DLD1 (cell line): ENCODE measurements around the gene ARVCF.

Source experiments
- in situ Hi-C: cut with HindIII; loops from 2 replicates; pipeline ENCODE4 v1.10.0; 2017; ENCODE audit warnings: low sequenced_read_pairs

The ARVCF gene

GRCh38 chr22:20054034-20054427 lies 37.4 kb upstream of the ARVCF start:
- in situ Hi-C loops, result no loop called here

DNA sequence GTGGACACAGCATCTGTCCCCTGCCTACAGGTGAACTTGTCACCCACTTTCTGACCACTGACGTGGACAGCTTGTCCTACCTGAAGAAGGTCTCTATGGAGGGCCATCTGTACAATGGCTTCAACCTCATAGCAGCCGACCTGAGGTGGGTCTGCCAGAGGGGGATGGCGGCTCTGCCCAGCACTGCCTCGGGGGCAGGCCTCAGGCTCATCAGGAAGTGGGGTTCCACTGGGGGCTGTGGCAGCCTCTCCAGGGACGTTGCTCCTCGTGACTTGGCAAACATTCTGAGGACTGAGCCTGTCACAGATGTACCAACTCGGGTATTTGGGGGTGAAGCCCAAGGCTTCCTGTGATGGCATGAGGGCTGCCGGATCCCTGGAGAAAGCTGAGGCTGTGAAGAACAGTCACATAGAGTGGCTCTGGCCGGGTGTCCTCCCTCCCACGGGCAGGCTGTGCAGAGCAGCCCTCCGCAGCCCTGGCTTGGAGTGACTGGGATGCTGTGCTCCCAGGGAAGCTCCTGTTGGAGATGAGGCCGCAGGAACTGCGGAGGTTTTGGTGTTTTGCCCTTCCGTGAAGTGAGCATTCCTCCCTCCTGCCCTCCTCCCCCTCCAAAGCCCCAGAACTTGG lies 36.9 kb upstream of the ARVCF start:
- in situ Hi-C loops, result no loop called here

- in situ Hi-C loops, result no loop called here
Measured at GRCh38 chr22:20052309-20053259, 36.0 kb upstream of the ARVCF start.

GRCh38 chr22:20051927-20052308 lies 35.3 kb upstream of the ARVCF start:
- in situ Hi-C loops, result no loop called here

DNA sequence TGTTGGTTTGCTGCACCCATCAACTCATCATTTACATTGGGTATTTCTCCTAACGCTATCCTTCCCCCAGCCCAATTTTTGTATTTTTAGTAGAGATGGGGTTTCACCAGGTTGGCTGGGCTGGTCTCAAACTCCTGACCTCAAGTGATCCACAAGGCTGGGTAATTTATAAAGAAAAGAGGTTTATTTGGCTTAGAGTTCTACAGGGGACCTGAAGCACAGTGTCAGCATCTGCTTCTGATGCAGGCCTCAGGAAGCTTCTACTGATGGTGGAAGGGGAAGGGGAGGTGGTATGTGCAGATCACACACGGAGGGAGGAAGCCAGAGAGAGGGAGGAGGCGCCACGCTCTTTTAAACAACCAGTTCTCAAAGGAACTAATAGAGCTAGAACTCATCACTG lies 30.1 kb upstream of the ARVCF start:
- in situ Hi-C loops, result no loop called here

GRCh38 chr22:20044495-20045151 lies 28.0 kb upstream of the ARVCF start:
- in situ Hi-C loops, result no loop called here

DNA sequence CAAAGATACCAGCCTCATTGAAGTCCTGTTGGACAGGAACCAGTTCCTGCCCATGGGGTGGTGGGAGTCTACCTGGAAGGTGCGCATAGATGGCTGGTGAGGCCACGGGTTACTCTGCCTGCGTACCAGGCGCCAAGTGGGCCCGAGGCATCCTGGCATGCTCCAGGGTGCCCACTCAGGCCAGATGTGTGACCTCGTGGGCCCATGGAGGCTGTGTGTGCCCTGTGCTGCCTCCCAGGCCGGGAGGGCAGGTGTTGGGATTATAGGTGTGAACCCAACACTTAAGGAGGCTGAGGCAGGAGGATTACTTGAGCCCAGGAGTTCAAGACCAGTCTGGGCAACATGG lies 27.3 kb upstream of the ARVCF start:
- in situ Hi-C loops, result no loop called here

GRCh38 chr22:20043057-20043996 lies 26.7 kb upstream of the ARVCF start:
- in situ Hi-C loops, result no loop called here

GRCh38 chr22:20040327-20041200 lies 23.9 kb upstream of the ARVCF start:
- in situ Hi-C loops, result no loop called here

DNA sequence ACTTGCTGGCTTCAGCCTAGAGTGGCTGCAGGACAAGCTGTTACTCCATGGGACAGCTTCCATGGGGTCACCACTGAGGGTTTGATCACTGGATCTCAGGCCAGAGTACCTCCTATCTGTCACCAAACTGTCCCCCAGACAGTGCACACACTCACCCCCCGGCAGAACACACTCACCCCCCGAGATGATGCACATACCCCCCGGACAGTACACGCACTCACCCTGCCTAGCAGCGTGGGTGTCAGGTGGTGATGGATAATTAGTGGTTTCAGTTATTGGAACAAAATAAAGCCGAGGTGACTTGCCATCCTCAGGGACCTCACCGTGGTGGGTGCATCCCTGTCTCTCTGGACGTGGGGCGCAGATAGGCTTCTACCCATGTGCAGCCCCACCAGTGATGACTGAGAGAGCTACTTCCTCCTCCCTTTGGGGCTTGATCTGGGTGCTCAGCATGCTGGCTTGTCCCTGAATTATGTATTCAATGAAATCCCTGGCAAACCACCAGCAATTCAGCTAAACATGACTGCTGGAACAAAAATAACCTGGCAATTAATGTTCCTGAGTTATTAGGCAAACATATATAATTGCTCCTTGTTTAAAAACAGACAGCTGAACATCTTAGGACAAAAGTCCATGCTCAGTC lies 23.2 kb upstream of the ARVCF start:
- in situ Hi-C loops, result no loop called here

GRCh38 chr22:20038574-20038973 lies 22.0 kb upstream of the ARVCF start:
- in situ Hi-C loops, result no loop called here

- in situ Hi-C loops, result no loop called here
Measured at GRCh38 chr22:20037419-20037818, 20.8 kb upstream of the ARVCF start.

GRCh38 chr22:20036535-20037392 lies 20.1 kb upstream of the ARVCF start:
- in situ Hi-C loops, result no loop called here

DNA sequence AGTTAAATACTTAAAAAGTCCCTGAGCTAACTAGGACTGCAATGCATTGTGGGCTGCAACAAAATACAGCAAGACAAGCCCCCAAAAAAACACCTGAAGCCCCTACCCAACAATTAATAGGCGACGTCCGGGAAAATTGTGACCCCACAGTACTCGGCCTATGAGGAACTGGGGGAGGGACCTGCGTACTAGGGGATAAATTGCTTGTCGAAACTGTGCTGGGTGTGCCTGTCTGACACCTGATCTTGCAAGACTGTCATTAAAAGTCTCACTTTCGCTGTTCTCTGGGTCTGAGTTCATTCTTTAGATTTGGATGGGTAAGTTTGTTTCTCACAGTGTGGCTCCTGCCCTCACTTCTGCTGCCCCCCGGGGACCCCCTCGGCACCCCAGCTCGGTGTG lies 19.5 kb upstream of the ARVCF start:
- in situ Hi-C loops, result no loop called here

- in situ Hi-C loops, result no loop called here
Measured at GRCh38 chr22:20035375-20036083, 18.9 kb upstream of the ARVCF start.

GRCh38 chr22:20034143-20034542 lies 17.5 kb upstream of the ARVCF start:
- in situ Hi-C loops, result no loop called here

GRCh38 chr22:20033045-20033706 lies 16.6 kb upstream of the ARVCF start:
- in situ Hi-C loops, result no loop called here
